Measurements from ENCODE around the gene ERCC6L.

DNA sequence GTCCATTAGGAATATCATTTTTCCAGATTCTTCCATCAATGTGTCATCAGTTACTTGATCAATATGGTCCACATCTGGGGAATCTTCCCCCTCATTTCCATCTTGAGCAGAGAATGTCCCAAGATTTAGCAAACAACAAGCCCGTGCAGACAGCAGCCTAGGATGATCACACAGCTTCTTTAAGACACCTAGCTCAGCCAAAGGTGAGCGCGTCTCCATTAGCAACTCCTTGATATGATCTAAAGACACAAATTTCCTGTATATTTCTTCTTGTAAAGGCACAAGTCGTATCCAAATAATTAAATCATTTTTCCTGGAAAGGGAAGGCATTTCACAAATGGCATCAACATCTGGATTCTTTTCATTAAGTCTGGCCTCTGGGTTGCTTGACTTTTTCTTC, 31.5 kb downstream of the ERCC6L start:
- TF ChIP-seq, protein P1, sequence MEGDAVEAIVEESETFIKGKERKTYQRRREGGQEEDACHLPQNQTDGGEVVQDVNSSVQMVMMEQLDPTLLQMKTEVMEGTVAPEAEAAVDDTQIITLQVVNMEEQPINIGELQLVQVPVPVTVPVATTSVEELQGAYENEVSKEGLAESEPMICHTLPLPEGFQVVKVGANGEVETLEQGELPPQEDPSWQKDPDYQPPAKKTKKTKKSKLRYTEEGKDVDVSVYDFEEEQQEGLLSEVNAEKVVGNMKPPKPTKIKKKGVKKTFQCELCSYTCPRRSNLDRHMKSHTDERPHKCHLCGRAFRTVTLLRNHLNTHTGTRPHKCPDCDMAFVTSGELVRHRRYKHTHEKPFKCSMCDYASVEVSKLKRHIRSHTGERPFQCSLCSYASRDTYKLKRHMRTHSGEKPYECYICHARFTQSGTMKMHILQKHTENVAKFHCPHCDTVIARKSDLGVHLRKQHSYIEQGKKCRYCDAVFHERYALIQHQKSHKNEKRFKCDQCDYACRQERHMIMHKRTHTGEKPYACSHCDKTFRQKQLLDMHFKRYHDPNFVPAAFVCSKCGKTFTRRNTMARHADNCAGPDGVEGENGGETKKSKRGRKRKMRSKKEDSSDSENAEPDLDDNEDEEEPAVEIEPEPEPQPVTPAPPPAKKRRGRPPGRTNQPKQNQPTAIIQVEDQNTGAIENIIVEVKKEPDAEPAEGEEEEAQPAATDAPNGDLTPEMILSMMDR (IDR thresholded peaks at IDR 0.05): no peak
- no peak for TF ChIP-seq EZH2 (IDR thresholded peaks at IDR 0.05; ENCODE audit: borderline replicate concordance, insufficient read depth, low read depth, low read length, poor library complexity, severe bottlenecking)
